ENCODE data around the gene AGAP1. TPM values are rescaled to one million over a fixed set of nuclear protein-coding genes. Genes with fewer than 3 reads are reported as not detected.

Gene AGAP1
- total and polyA plus RNA-seq, 2 donors from 2014 or later, result 8.1 to 44.5 TPM

DNA sequence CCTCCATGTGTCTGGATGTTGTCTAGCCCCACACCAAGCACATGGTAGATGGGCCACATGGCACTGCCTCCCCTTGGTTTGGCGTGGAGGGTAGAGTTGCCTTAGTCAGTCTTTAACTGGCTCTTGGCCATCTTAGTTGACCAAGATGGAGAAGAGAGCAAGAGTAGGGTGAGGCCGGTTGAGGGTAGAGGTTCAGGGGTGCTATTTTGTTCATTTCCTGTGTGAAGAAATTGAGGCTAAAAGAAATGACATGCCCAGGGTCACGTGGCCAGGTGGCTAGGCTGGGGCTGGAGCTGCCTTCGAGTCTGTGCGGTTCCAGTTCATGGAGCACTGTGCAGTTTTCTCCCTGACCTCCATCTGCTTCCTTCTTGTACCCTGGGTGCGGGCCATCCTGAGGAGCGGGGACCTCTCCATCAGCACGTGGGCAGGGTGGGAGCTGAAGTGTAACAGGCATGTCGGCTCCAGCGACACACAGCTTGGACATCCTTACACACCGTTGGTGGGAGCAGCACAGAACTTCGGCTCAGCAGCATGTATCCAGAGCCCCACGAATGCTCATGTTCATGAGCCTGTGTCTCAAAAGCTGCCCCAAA, 461.1 kb downstream of the AGAP1 start:
- intact Hi-C loops (cut with DNase I), result no loop called here
- H3K27ac ChIP-seq (ENCODE audit: low read depth in 2 of 2, low read length in 2 of 2), result no peak overlapping the region
- no peak overlapping the region for H3K9ac ChIP-seq (ENCODE audit: low read length in 3 of 3)
- no peak for DNase-seq
- H3K27me3 ChIP-seq (ENCODE audit: control insufficient read depth, insufficient read depth, low read length), result no peaks in the 10 kb centered on the region
- H3K4me3 ChIP-seq (ENCODE audit: low read length in 3 of 3), result no peak overlapping the region
- no peaks in the 10 kb centered on the region for H3K9me3 ChIP-seq (ENCODE audit: control insufficient read depth in 2 of 3, insufficient read depth in 1 of 3, low read length in 3 of 3)
- TF ChIP-seq, protein P1, sequence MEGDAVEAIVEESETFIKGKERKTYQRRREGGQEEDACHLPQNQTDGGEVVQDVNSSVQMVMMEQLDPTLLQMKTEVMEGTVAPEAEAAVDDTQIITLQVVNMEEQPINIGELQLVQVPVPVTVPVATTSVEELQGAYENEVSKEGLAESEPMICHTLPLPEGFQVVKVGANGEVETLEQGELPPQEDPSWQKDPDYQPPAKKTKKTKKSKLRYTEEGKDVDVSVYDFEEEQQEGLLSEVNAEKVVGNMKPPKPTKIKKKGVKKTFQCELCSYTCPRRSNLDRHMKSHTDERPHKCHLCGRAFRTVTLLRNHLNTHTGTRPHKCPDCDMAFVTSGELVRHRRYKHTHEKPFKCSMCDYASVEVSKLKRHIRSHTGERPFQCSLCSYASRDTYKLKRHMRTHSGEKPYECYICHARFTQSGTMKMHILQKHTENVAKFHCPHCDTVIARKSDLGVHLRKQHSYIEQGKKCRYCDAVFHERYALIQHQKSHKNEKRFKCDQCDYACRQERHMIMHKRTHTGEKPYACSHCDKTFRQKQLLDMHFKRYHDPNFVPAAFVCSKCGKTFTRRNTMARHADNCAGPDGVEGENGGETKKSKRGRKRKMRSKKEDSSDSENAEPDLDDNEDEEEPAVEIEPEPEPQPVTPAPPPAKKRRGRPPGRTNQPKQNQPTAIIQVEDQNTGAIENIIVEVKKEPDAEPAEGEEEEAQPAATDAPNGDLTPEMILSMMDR (IDR thresholded peaks at IDR 0.05; ENCODE audit: borderline replicate concordance, extremely low read depth, insufficient read depth), result no peak
- H3K36me3 ChIP-seq (ENCODE audit: control insufficient read depth in 2 of 3, insufficient read depth in 3 of 3, low read length in 3 of 3), result no peaks in the 10 kb centered on the region
- FAIRE-seq, result no peak
- H3K4me1 ChIP-seq (ENCODE audit: control insufficient read depth in 2 of 3, insufficient read depth in 2 of 3, low read depth in 1 of 3, low read length in 3 of 3), result peaks cover 0 to 4% (median 0%) of the 10 kb centered on the region in 3 donors

DNA sequence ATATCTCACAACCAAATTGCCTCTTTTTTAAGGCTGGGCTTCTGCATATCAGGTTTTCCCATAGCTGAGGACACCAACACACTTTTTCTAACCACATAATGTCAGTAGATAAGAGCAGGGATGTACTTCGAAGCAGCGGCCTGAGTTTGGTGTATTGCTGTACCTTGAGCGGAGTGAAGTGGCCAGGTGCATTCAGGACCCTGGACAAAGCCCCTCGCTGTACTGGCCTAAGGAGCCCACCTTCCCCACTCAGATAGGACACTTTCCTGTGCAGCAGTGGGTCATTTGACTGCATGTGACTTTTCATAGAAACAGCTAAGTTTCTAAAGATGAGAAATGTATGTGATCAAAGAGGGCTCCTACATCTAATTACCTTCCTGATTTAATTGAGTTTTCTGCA, 461.8 kb downstream of the AGAP1 start:
- H3K27me3 ChIP-seq (ENCODE audit: control insufficient read depth, insufficient read depth, low read length), result no peaks in the 10 kb centered on the region
- no peaks in the 10 kb centered on the region for H3K9me3 ChIP-seq (ENCODE audit: control insufficient read depth in 2 of 3, insufficient read depth in 1 of 3, low read length in 3 of 3)
- no peak overlapping the region for H3K4me3 ChIP-seq (ENCODE audit: low read length in 3 of 3)
- TF ChIP-seq, protein P1 (IDR thresholded peaks at IDR 0.05; ENCODE audit: borderline replicate concordance, extremely low read depth, insufficient read depth), result no peak
- no peak for FAIRE-seq
- H3K4me1 ChIP-seq (ENCODE audit: control insufficient read depth in 2 of 3, insufficient read depth in 2 of 3, low read depth in 1 of 3, low read length in 3 of 3), result no peaks in the 10 kb centered on the region
- no peak overlapping the region for H3K9ac ChIP-seq (ENCODE audit: low read length in 3 of 3)
- H3K36me3 ChIP-seq (ENCODE audit: control insufficient read depth in 2 of 3, insufficient read depth in 3 of 3, low read length in 3 of 3), result no peaks in the 10 kb centered on the region
- peak in 2 of 5 donors; percentile 25 to 29 for DNase-seq
- H3K27ac ChIP-seq (ENCODE audit: low read depth in 2 of 2, low read length in 2 of 2), result no peak overlapping the region
- intact Hi-C loops (cut with DNase I), result no loop called here

DNA sequence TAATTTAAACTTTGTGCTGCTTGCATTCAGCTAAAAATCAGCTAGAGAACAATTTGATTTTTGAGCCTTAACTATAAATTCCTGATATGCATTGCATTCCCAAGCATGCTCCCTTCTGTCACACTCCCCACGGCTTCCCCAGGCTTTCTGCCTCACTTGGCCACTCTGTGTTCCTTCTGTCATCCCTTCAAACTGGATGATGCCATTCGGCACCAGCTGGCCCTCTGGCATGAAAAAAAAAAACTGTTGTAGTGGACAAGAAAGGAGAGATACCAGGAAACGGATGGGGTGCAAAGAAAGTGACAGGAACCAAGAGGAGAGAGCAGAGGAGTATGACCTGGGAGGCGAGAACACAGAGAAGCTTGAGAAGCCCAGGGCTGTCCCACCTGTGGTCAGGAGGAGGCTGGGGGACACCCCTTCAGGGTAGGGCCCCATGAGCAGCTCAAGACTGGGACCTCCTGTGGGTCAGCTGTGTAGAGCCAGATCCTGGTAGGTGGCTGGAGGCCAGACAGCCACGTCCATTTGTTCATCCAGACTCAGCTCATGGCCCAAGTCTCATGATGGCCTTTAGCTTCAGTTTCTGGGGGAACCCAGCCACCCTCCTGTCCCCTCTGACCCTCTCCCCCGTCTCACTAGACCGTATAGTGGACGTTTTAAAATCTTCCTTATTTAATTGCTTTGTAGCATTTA, 462.6 kb downstream of the AGAP1 start:
- H3K9me3 ChIP-seq (ENCODE audit: control insufficient read depth in 2 of 3, insufficient read depth in 1 of 3, low read length in 3 of 3), result no peaks in the 10 kb centered on the region
- DNase-seq, result no peak
- intact Hi-C loops (cut with DNase I), result no loop called here

More for the DNA sequence above, 462.6 kb downstream of the AGAP1 start:
- H3K27ac ChIP-seq (ENCODE audit: low read depth in 2 of 2, low read length in 2 of 2), result no peak overlapping the region
- no peak overlapping the region for H3K9ac ChIP-seq (ENCODE audit: low read length in 3 of 3)
- no peak for FAIRE-seq
- no peaks in the 10 kb centered on the region for H3K4me1 ChIP-seq (ENCODE audit: control insufficient read depth in 2 of 3, insufficient read depth in 2 of 3, low read depth in 1 of 3, low read length in 3 of 3)
- TF ChIP-seq, protein P1 (IDR thresholded peaks at IDR 0.05; ENCODE audit: borderline replicate concordance, extremely low read depth, insufficient read depth), result no peak
- no peak overlapping the region for H3K4me3 ChIP-seq (ENCODE audit: low read length in 3 of 3)
- no peaks in the 10 kb centered on the region for H3K27me3 ChIP-seq (ENCODE audit: control insufficient read depth, insufficient read depth, low read length)
- H3K36me3 ChIP-seq (ENCODE audit: control insufficient read depth in 2 of 3, insufficient read depth in 3 of 3, low read length in 3 of 3), result no peaks in the 10 kb centered on the region

Measured in kidney (tissue), 14 donors.